ENCODE measurements around the gene DMKN. TPM values are rescaled to one million over a fixed set of nuclear protein-coding genes. Genes with fewer than 3 reads are reported as not detected.

Gene DMKN
- total and polyA plus RNA-seq, 2 of the 4 experiments (the other 2 are of a cell fraction), result 0.36 to 2.4 TPM

DNA sequence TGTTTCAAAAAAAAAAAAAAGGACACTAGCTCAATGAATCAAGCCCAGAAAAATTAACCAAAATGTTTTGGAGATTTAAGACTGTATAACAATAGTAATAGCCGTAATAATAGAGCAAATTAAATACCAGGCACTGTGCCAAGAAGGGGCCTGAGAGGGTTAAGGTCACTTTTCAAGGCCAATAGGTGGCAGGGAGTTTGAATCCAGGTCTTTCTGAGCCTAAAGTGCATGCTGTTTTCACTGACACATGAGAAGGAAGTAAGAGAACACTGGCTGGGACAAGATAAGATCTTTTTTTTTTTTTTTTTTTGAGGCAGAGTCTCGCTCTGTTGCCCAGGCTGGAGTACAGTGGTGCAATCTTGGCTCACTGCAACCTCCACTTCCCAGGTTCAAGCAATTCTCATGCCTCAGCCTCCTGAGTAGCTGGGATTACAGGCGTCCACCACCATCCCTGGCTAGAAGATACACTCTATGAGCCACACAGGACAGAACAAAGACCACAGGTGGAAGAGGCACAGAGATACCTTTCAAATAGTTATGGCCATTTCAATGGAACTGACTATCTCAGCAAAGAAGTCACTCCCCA, 57.7 kb downstream of the DMKN start:
- TF ChIP-seq, protein P1, sequence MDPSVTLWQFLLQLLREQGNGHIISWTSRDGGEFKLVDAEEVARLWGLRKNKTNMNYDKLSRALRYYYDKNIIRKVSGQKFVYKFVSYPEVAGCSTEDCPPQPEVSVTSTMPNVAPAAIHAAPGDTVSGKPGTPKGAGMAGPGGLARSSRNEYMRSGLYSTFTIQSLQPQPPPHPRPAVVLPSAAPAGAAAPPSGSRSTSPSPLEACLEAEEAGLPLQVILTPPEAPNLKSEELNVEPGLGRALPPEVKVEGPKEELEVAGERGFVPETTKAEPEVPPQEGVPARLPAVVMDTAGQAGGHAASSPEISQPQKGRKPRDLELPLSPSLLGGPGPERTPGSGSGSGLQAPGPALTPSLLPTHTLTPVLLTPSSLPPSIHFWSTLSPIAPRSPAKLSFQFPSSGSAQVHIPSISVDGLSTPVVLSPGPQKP (IDR thresholded peaks at IDR 0.05; ENCODE audit: borderline replicate concordance, low read depth, low read length), result no peak
- no peak for TF ChIP-seq MAZ (IDR thresholded peaks at IDR 0.05; ENCODE audit: borderline replicate concordance, low read depth, low read length)
- no peak for TF ChIP-seq BHLHE40 (IDR thresholded peaks at IDR 0.05; ENCODE audit: low read depth, low read length)
- TF ChIP-seq CHD1 (IDR thresholded peaks at IDR 0.05; ENCODE audit: low read depth, low read length), result no peak
- no peak for TF ChIP-seq MAFK (IDR thresholded peaks at IDR 0.05; ENCODE audit: low read depth, low read length)
- TF ChIP-seq RFX5 (IDR thresholded peaks at IDR 0.05; ENCODE audit: low read depth, low read length), result no peak
- TF ChIP-seq NFE2L2 (IDR thresholded peaks at IDR 0.05; ENCODE audit: low read depth, low read length), result no peak
- no peak for TF ChIP-seq RCOR1 (IDR thresholded peaks at IDR 0.05; ENCODE audit: insufficient replicate concordance, low read length)
- no peak for TF ChIP-seq MXI1 (IDR thresholded peaks at IDR 0.05; ENCODE audit: borderline replicate concordance, low read depth, low read length)
- TF ChIP-seq RAD21 (IDR thresholded peaks at IDR 0.05; ENCODE audit: low read length), result no peak
- TF ChIP-seq SMC3 (IDR thresholded peaks at IDR 0.05; ENCODE audit: low read depth, low read length), result no peak
- no peak for TF ChIP-seq POLR2A (IDR thresholded peaks at IDR 0.05; ENCODE audit: low read depth, low read length)
- no peak overlapping the region for H3K4me2 ChIP-seq (ENCODE audit: low read depth, low read length)
- no peak overlapping the region for H3K56ac ChIP-seq (ENCODE audit: extremely low read depth, insufficient read depth, low read length)
- no peaks in the 10 kb centered on the region for H3K36me3 ChIP-seq (ENCODE audit: control insufficient read depth, insufficient read depth, low read length)
- DNase-seq (no peak), ATAC-seq (ENCODE audit: low read depth) (no peak)
- no peak overlapping the region for H4K5ac ChIP-seq (ENCODE audit: low read depth, low read length)
- no peak overlapping the region for H3K18ac ChIP-seq (ENCODE audit: low read depth, low read length)
- no peak overlapping the region for H3K14ac ChIP-seq (replicated peaks; ENCODE audit: low read depth, low read length)
- in situ Hi-C loops (cut with MboI; ENCODE audit: low sequenced_read_pairs), result no loop called here
- no peaks in the 10 kb centered on the region for H4K20me1 ChIP-seq (ENCODE audit: insufficient read depth, low read length)
- peaks cover 4% of the 10 kb centered on the region; the same call in 1 of the 2 replicates for H3K27me3 ChIP-seq (ENCODE audit: control insufficient read depth, insufficient read depth, low read length)
- no peaks in the 10 kb centered on the region for H3K79me1 ChIP-seq (ENCODE audit: low read depth in 1 of 2, low read length in 2 of 2)
- dilution Hi-C loops (cut with HindIII; ENCODE audit: low sequenced_read_pairs, unreplicated experiment), result no loop called here
- H4K8ac ChIP-seq (ENCODE audit: low read depth in 2 of 2, low read length in 2 of 2), result no peak overlapping the region
- no peak overlapping the region for H3K23ac ChIP-seq (ENCODE audit: low read depth, low read length)
- no peak overlapping the region for H3K4me3 ChIP-seq (ENCODE audit: insufficient read depth, low read depth, low read length)
- no peak overlapping the region for H3K4ac ChIP-seq (ENCODE audit: low read depth, low read length)
- CTCF ChIA-PET, result interaction anchor here (0.6 kb wide), 1 partner anchor 164 kb away, joined by 3 read pairs; the partner anchor contains the start of gene MAG
- no peak overlapping the region for H2AK5ac ChIP-seq (ENCODE audit: low read depth, low read length)
- no peak overlapping the region for H2BK15ac ChIP-seq (ENCODE audit: low read depth, low read length)
- no peaks in the 10 kb centered on the region for H3K4me1 ChIP-seq (ENCODE audit: control insufficient read depth, insufficient read depth, low read length)
- no peak overlapping the region for H3K27ac ChIP-seq (ENCODE audit: insufficient read depth, low read length)
- H2AFZ ChIP-seq (replicated peaks; ENCODE audit: low read length, poor library complexity), result no peak overlapping the region
- POLR2A ChIA-PET (ENCODE audit: unreplicated experiment), result no interaction called here
- H3K9me3 ChIP-seq (ENCODE audit: control insufficient read depth, insufficient read depth, low read length), result no peaks in the 10 kb centered on the region
- H2BK20ac ChIP-seq (ENCODE audit: low read depth, low read length), result no peak overlapping the region
- 80% methylated on average over 1 of the region's 3 CpGs; no CpG with 5 or more reads in 1 of the 2 experiments for WGBS, 2 experiments (ENCODE audit: extremely low coverage in 2 of 2, insufficient read length in 1 of 2)
- intact Hi-C loops (cut with micrococcal nuclease), result no loop called here
- no peak overlapping the region for H2BK5ac ChIP-seq (ENCODE audit: low read depth, low read length, poor library complexity, severe bottlenecking)
- no peak overlapping the region for H2AK9ac ChIP-seq (replicated peaks; ENCODE audit: low read depth, low read length, poor library complexity)
- H3K9me1 ChIP-seq (ENCODE audit: insufficient read depth, low read length), result no peaks in the 10 kb centered on the region
- no peak overlapping the region for H2BK120ac ChIP-seq (ENCODE audit: low read depth, low read length)
- BruUV-seq (replicated peaks), result no TSS peak
- H3K9ac ChIP-seq (ENCODE audit: low read depth, low read length), result no peak overlapping the region
- H4K91ac ChIP-seq (ENCODE audit: insufficient read depth, low read depth, low read length), result no peak overlapping the region

Measured in IMR-90 (cell line).